Measurements from ENCODE around the gene PSMD9. TPM values are rescaled to one million over a fixed set of nuclear protein-coding genes. Genes with fewer than 3 reads are reported as not detected.
"Not testable (repeated sequence)": the region's sequence is repeated elsewhere in the genome, so short reads cannot be mapped to it uniquely, and the experiment has no call there.

Gene PSMD9
- total RNA-seq, 1 experiment from 2014 or later, result 75.7 TPM

- peak; percentile 88 for DNase-seq (ENCODE audit: extremely low read depth, low read depth)
These were observed 29.5 kb downstream of the PSMD9 start, which contains the start of gene CFAP251 for GRCh38 chr12:121917950-121918678. TSS of gene CFAP251 (plus strand) at chr12:121918592. CDS start at chr12:121921306, 2,714 bp downstream.

- DNase-seq (ENCODE audit: extremely low read depth, low read depth), result no peak
These were observed 30.1 kb downstream of the PSMD9 start for GRCh38 chr12:121918679-121919038.

GRCh38 chr12:121921066-121921465 lies 32.5 kb downstream of the PSMD9 start:
- DNase-seq (ENCODE audit: extremely low read depth, low read depth), result no peak

- no peak for DNase-seq (ENCODE audit: extremely low read depth, low read depth)
These were observed 36.7 kb downstream of the PSMD9 start for GRCh38 chr12:121925358-121925695.

- DNase-seq (ENCODE audit: extremely low read depth, low read depth), result no peak
These were observed 38.5 kb downstream of the PSMD9 start for GRCh38 chr12:121926874-121927706.

GRCh38 chr12:121927813-121928212 lies 39.2 kb downstream of the PSMD9 start:
- no peak for DNase-seq (ENCODE audit: extremely low read depth, low read depth)

GRCh38 chr12:121929545-121929944 lies 41.0 kb downstream of the PSMD9 start:
- not testable (repeated sequence) for DNase-seq (ENCODE audit: extremely low read depth, low read depth)

- DNase-seq (ENCODE audit: extremely low read depth, low read depth), result no peak
These were observed 42.3 kb downstream of the PSMD9 start for GRCh38 chr12:121930862-121931261.

GRCh38 chr12:121932176-121932536 lies 43.6 kb downstream of the PSMD9 start:
- DNase-seq (ENCODE audit: extremely low read depth, low read depth), result no peak

GRCh38 chr12:121932914-121933521 lies 44.4 kb downstream of the PSMD9 start:
- DNase-seq (ENCODE audit: extremely low read depth, low read depth), result no peak

GRCh38 chr12:121933522-121934308 lies 45.1 kb downstream of the PSMD9 start:
- no peak for DNase-seq (ENCODE audit: extremely low read depth, low read depth)

- no peak for DNase-seq (ENCODE audit: extremely low read depth, low read depth)
These were observed 45.7 kb downstream of the PSMD9 start for GRCh38 chr12:121934309-121934664.

GRCh38 chr12:121937654-121938053 lies 49.1 kb downstream of the PSMD9 start:
- no peak for DNase-seq (ENCODE audit: extremely low read depth, low read depth)

GRCh38 chr12:121939186-121939585 lies 50.6 kb downstream of the PSMD9 start:
- no peak for DNase-seq (ENCODE audit: extremely low read depth, low read depth)

GRCh38 chr12:121939992-121940766 lies 51.6 kb downstream of the PSMD9 start:
- no peak for DNase-seq (ENCODE audit: extremely low read depth, low read depth)

GRCh38 chr12:121942145-121942718 lies 53.6 kb downstream of the PSMD9 start:
- DNase-seq (ENCODE audit: extremely low read depth, low read depth), result no peak

GRCh38 chr12:121943926-121944325 lies 55.3 kb downstream of the PSMD9 start:
- no peak for DNase-seq (ENCODE audit: extremely low read depth, low read depth)

- no peak for DNase-seq (ENCODE audit: extremely low read depth, low read depth)
These were observed 57.9 kb downstream of the PSMD9 start for GRCh38 chr12:121946313-121947025.

GRCh38 chr12:121947981-121948380 lies 59.4 kb downstream of the PSMD9 start:
- no peak for DNase-seq (ENCODE audit: extremely low read depth, low read depth)

All from NCI-H460 (cell line).